ENCODE results near the gene BCAS1.
"Not testable (repeated sequence)": the region's sequence is repeated elsewhere in the genome, so short reads cannot be mapped to it uniquely, and the experiment has no call there.

Gene BCAS1

GRCh38 chr20:53986037-53986650 is 84.2 kb downstream of the BCAS1 start:
- Mint-ChIP-seq H3K4me3 (no peak overlapping the region), H3K36me3 (no peaks in the 10 kb centered on the region), H3K4me1 (peaks cover 16% of the 10 kb centered on the region), H3K27ac (no peak overlapping the region), H3K9me3 (no peaks in the 10 kb centered on the region)
- ATAC-seq (no peak), DNase-seq (ENCODE audit: low spot score in 2 of 2) (no peak)

- no peak overlapping the region for H3K27ac Mint-ChIP-seq
- H3K4me1 Mint-ChIP-seq: peaks cover 16% of the 10 kb centered on the region
- DNase-seq (ENCODE audit: low spot score in 2 of 2) (no peak), ATAC-seq (no peak)
- no peak overlapping the region for H3K4me3 Mint-ChIP-seq
- H3K9me3 Mint-ChIP-seq: no peaks in the 10 kb centered on the region
- H3K36me3 Mint-ChIP-seq: no peaks in the 10 kb centered on the region
These were observed 85.3 kb downstream of the BCAS1 start for GRCh38 chr20:53985150-53985518.

- H3K27ac Mint-ChIP-seq: no peak overlapping the region
These were observed 85.8 kb downstream of the BCAS1 start for GRCh38 chr20:53984356-53985149.

GRCh38 chr20:53983401-53983800 is 87.0 kb downstream of the BCAS1 start:
- no peak overlapping the region for H3K27ac Mint-ChIP-seq
- DNase-seq (ENCODE audit: low spot score in 2 of 2): no peak
- no peaks in the 10 kb centered on the region for H3K9me3 Mint-ChIP-seq
- peaks cover 16% of the 10 kb centered on the region for H3K4me1 Mint-ChIP-seq
- ATAC-seq: no peak
- H3K36me3 Mint-ChIP-seq: no peaks in the 10 kb centered on the region
- no peak overlapping the region for H3K4me3 Mint-ChIP-seq

More at GRCh38 chr20:53984356-53985149, 85.8 kb downstream of the BCAS1 start:
- H3K4me1 Mint-ChIP-seq: peaks cover 16% of the 10 kb centered on the region
- no peak for DNase-seq (ENCODE audit: low spot score in 2 of 2)
- no peaks in the 10 kb centered on the region for H3K9me3 Mint-ChIP-seq
- peak; percentile 38 for ATAC-seq
- no peaks in the 10 kb centered on the region for H3K36me3 Mint-ChIP-seq
- H3K4me3 Mint-ChIP-seq: no peak overlapping the region

- no peak overlapping the region for H3K4me3 Mint-ChIP-seq
- peaks cover 16% of the 10 kb centered on the region for H3K4me1 Mint-ChIP-seq
- DNase-seq (ENCODE audit: low spot score in 2 of 2) (no peak), ATAC-seq (no peak)
- H3K27ac Mint-ChIP-seq: no peak overlapping the region
- no peaks in the 10 kb centered on the region for H3K9me3 Mint-ChIP-seq
- H3K36me3 Mint-ChIP-seq: no peaks in the 10 kb centered on the region
These were observed 87.8 kb downstream of the BCAS1 start for GRCh38 chr20:53982624-53983023.

GRCh38 chr20:53981752-53982437 is 88.5 kb downstream of the BCAS1 start:
- peaks cover 16% of the 10 kb centered on the region for H3K4me1 Mint-ChIP-seq
- DNase-seq (ENCODE audit: low spot score in 2 of 2) (peak; percentile 5 to 55), ATAC-seq (peak; percentile 99)
- H3K9me3 Mint-ChIP-seq: no peaks in the 10 kb centered on the region
- H3K36me3 Mint-ChIP-seq: no peaks in the 10 kb centered on the region
- no peak overlapping the region for H3K4me3 Mint-ChIP-seq
- no peak overlapping the region for H3K27ac Mint-ChIP-seq

GRCh38 chr20:53981130-53981529 is 89.3 kb downstream of the BCAS1 start:
- no peak for DNase-seq (ENCODE audit: low spot score in 2 of 2)
- no peak overlapping the region for H3K4me3 Mint-ChIP-seq
- H3K27ac Mint-ChIP-seq: no peak overlapping the region
- no peak for ATAC-seq
- no peaks in the 10 kb centered on the region for H3K36me3 Mint-ChIP-seq
- H3K9me3 Mint-ChIP-seq: no peaks in the 10 kb centered on the region
- H3K4me1 Mint-ChIP-seq: peaks cover 16% of the 10 kb centered on the region

- H3K9me3 Mint-ChIP-seq: no peaks in the 10 kb centered on the region
- no peak overlapping the region for H3K4me3 Mint-ChIP-seq
- peaks cover 16% of the 10 kb centered on the region for H3K4me1 Mint-ChIP-seq
- no peak for ATAC-seq
- no peak for DNase-seq (ENCODE audit: low spot score in 2 of 2)
- no peak overlapping the region for H3K27ac Mint-ChIP-seq
- no peaks in the 10 kb centered on the region for H3K36me3 Mint-ChIP-seq
These were observed 90.3 kb downstream of the BCAS1 start for GRCh38 chr20:53980031-53980465.

- no peak overlapping the region for H3K27ac Mint-ChIP-seq
- peaks cover 8% of the 10 kb centered on the region for H3K4me1 Mint-ChIP-seq
- H3K9me3 Mint-ChIP-seq: peaks cover 2% of the 10 kb centered on the region
- ATAC-seq (no peak), DNase-seq (ENCODE audit: low spot score in 2 of 2) (no peak)
- no peaks in the 10 kb centered on the region for H3K36me3 Mint-ChIP-seq
- H3K4me3 Mint-ChIP-seq: no peak overlapping the region
These were observed 91.9 kb downstream of the BCAS1 start for GRCh38 chr20:53978497-53978896.

- Mint-ChIP-seq H3K9me3 (peaks cover 3% of the 10 kb centered on the region), H3K4me3 (no peak overlapping the region), H3K27ac (no peak overlapping the region), H3K36me3 (no peaks in the 10 kb centered on the region), H3K4me1 (peaks cover 8% of the 10 kb centered on the region)
- DNase-seq (ENCODE audit: low spot score in 2 of 2) (no peak), ATAC-seq (no peak)
These were observed 93.0 kb downstream of the BCAS1 start for GRCh38 chr20:53977391-53977790.

GRCh38 chr20:53975761-53976160 is 94.6 kb downstream of the BCAS1 start:
- DNase-seq (ENCODE audit: low spot score in 2 of 2) (no peak), ATAC-seq (no peak)
- Mint-ChIP-seq H3K27ac (no peak overlapping the region), H3K4me3 (no peak overlapping the region), H3K9me3 (peaks cover 3% of the 10 kb centered on the region), H3K36me3 (no peaks in the 10 kb centered on the region), H3K4me1 (no peaks in the 10 kb centered on the region)

GRCh38 chr20:53974785-53975555 is 95.4 kb downstream of the BCAS1 start:
- DNase-seq (ENCODE audit: low spot score in 2 of 2): no peak
- H3K4me1 Mint-ChIP-seq: no peaks in the 10 kb centered on the region
- H3K27ac Mint-ChIP-seq: no peak overlapping the region
- peaks cover 3% of the 10 kb centered on the region for H3K9me3 Mint-ChIP-seq
- no peaks in the 10 kb centered on the region for H3K36me3 Mint-ChIP-seq
- no peak overlapping the region for H3K4me3 Mint-ChIP-seq
- no peak for ATAC-seq

GRCh38 chr20:53973882-53974281 is 96.5 kb downstream of the BCAS1 start:
- not testable (repeated sequence) for H3K4me1 Mint-ChIP-seq; H3K9me3 Mint-ChIP-seq; H3K27ac Mint-ChIP-seq; H3K36me3 Mint-ChIP-seq; ATAC-seq; DNase-seq (ENCODE audit: low spot score in 2 of 2); H3K4me3 Mint-ChIP-seq

GRCh38 chr20:53972179-53972578 is 98.2 kb downstream of the BCAS1 start:
- DNase-seq (ENCODE audit: low spot score in 2 of 2) (no peak), ATAC-seq (no peak)
- no peaks in the 10 kb centered on the region for H3K4me1 Mint-ChIP-seq
- H3K27ac Mint-ChIP-seq: no peak overlapping the region
- no peaks in the 10 kb centered on the region for H3K36me3 Mint-ChIP-seq
- H3K9me3 Mint-ChIP-seq: peaks cover 3% of the 10 kb centered on the region
- H3K4me3 Mint-ChIP-seq: no peak overlapping the region

- H3K4me3 Mint-ChIP-seq: no peak overlapping the region
- H3K36me3 Mint-ChIP-seq: no peaks in the 10 kb centered on the region
- H3K27ac Mint-ChIP-seq: no peak overlapping the region
- peaks cover 3% of the 10 kb centered on the region for H3K9me3 Mint-ChIP-seq
- no peaks in the 10 kb centered on the region for H3K4me1 Mint-ChIP-seq
- no peak for ATAC-seq
- no peak for DNase-seq (ENCODE audit: low spot score in 2 of 2)
These were observed 99.2 kb downstream of the BCAS1 start for GRCh38 chr20:53971096-53971683.
